Measurements from ENCODE around the gene VANGL2. TPM values are rescaled to one million over a fixed set of nuclear protein-coding genes. Genes with fewer than 3 reads are reported as not detected.
A peak's percentile ranks its signal among the peaks of the same experiment; 100 is the strongest.

The VANGL2 gene
- total and polyA plus RNA-seq, 2 experiments from 2014 or later: 15.2 to 24.6 TPM

DNA sequence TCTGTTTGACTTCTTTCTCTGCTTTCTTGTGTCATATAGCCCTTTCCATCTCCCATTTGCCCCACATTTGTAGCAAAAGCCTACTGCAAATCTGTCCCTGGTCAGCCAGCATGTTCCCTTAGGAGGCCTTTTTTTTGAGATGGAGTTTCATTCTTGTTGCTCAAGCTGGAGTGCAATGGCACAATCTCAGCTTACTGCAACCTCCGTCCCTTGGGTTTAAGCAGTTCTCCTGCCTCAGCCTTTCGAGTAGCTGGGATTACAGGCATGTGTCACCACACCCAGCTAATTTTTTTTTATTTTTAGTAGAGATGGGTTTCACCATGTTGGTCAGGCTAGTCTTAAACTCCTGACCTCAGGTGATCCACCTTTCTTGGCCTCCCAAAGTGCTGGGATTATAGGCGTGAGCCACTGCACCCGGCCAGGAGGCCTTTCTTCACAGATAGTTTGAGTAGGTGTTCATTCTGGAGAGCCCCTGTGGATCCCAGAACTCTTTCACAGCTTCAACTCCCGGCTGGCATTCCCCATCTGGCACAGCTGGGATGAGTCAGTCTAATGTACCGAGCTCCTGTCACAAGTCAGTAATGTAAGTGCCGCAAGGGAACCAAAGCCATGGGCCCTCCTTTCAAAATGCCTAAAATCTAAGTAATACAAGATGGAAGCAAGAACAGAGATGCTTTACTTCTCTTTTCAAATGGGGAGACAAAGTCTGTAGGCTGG is 42.9 kb upstream of the VANGL2 start:
- Histone ChIP-seq H3K4me3 (no peak overlapping the region), H3K36me3 (peaks cover 41% of the 10 kb centered on the region), H3K4me1 (ENCODE audit: low read depth) (peaks cover 7% of the 10 kb centered on the region), H3K27me3 (no peaks in the 10 kb centered on the region), H3K27ac (no peak overlapping the region), H3K9me3 (ENCODE audit: low read depth) (no peaks in the 10 kb centered on the region)
- no peak for DNase-seq (ENCODE audit: low read depth in 1 of 2, low spot score in 1 of 2)
- TF ChIP-seq, protein P1, sequence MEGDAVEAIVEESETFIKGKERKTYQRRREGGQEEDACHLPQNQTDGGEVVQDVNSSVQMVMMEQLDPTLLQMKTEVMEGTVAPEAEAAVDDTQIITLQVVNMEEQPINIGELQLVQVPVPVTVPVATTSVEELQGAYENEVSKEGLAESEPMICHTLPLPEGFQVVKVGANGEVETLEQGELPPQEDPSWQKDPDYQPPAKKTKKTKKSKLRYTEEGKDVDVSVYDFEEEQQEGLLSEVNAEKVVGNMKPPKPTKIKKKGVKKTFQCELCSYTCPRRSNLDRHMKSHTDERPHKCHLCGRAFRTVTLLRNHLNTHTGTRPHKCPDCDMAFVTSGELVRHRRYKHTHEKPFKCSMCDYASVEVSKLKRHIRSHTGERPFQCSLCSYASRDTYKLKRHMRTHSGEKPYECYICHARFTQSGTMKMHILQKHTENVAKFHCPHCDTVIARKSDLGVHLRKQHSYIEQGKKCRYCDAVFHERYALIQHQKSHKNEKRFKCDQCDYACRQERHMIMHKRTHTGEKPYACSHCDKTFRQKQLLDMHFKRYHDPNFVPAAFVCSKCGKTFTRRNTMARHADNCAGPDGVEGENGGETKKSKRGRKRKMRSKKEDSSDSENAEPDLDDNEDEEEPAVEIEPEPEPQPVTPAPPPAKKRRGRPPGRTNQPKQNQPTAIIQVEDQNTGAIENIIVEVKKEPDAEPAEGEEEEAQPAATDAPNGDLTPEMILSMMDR (IDR thresholded peaks at IDR 0.05; ENCODE audit: low read depth, low read length): no peak

GRCh38 chr1:160358073-160358472 is 42.3 kb upstream of the VANGL2 start:
- TF ChIP-seq, protein P1 (IDR thresholded peaks at IDR 0.05; ENCODE audit: low read depth, low read length): no peak
- peaks cover 35% of the 10 kb centered on the region for H3K36me3 ChIP-seq
- no peak for DNase-seq (ENCODE audit: low read depth in 1 of 2, low spot score in 1 of 2)

GRCh38 chr1:160359559-160360226 is 40.7 kb upstream of the VANGL2 start:
- H3K4me3 ChIP-seq: no peak overlapping the region
- no peaks in the 10 kb centered on the region for H3K27me3 ChIP-seq
- peaks cover 22% of the 10 kb centered on the region for H3K36me3 ChIP-seq
- DNase-seq (ENCODE audit: low read depth in 1 of 2, low spot score in 1 of 2): no peak
- peak overlapping the region; percentile 43 for H3K27ac ChIP-seq
- TF ChIP-seq, protein P1 (IDR thresholded peaks at IDR 0.05; ENCODE audit: low read depth, low read length): no peak
- no peaks in the 10 kb centered on the region for H3K9me3 ChIP-seq (ENCODE audit: low read depth)
- H3K4me1 ChIP-seq (ENCODE audit: low read depth): peaks cover 16% of the 10 kb centered on the region

More at GRCh38 chr1:160358073-160358472, 42.3 kb upstream of the VANGL2 start:
- Histone ChIP-seq H3K27me3 (no peaks in the 10 kb centered on the region), H3K4me3 (no peak overlapping the region), H3K4me1 (ENCODE audit: low read depth) (peaks cover 13% of the 10 kb centered on the region), H3K9me3 (ENCODE audit: low read depth) (no peaks in the 10 kb centered on the region), H3K27ac (no peak overlapping the region)

GRCh38 chr1:160360227-160360695 is 40.1 kb upstream of the VANGL2 start:
- peak overlapping the region; percentile 43 for H3K27ac ChIP-seq
- H3K27me3 ChIP-seq: no peaks in the 10 kb centered on the region
- H3K4me3 ChIP-seq: no peak overlapping the region
- H3K9me3 ChIP-seq (ENCODE audit: low read depth): no peaks in the 10 kb centered on the region
- peaks cover 16% of the 10 kb centered on the region for H3K36me3 ChIP-seq
- peaks cover 16% of the 10 kb centered on the region for H3K4me1 ChIP-seq (ENCODE audit: low read depth)
- TF ChIP-seq, protein P1 (IDR thresholded peaks at IDR 0.05; ENCODE audit: low read depth, low read length): no peak
- DNase-seq (ENCODE audit: low read depth in 1 of 2, low spot score in 1 of 2): no peak

- peaks cover 16% of the 10 kb centered on the region for H3K4me1 ChIP-seq (ENCODE audit: low read depth)
- no peaks in the 10 kb centered on the region for H3K9me3 ChIP-seq (ENCODE audit: low read depth)
- peak overlapping the region; percentile 67 for H3K27ac ChIP-seq
- H3K36me3 ChIP-seq: peaks cover 6% of the 10 kb centered on the region
- H3K27me3 ChIP-seq: no peaks in the 10 kb centered on the region
- TF ChIP-seq, protein P1 (IDR thresholded peaks at IDR 0.05; ENCODE audit: low read depth, low read length): no peak
- H3K4me3 ChIP-seq: no peak overlapping the region
- no peak for DNase-seq (ENCODE audit: low read depth in 1 of 2, low spot score in 1 of 2)
Measured at GRCh38 chr1:160361199-160361598, 39.2 kb upstream of the VANGL2 start.
